ENCODE results near the gene CRACR2A. TPM values are rescaled to one million over a fixed set of nuclear protein-coding genes. Genes with fewer than 3 reads are reported as not detected.
A peak's percentile ranks its signal among the peaks of the same experiment; 100 is the strongest.

Gene CRACR2A
- total RNA-seq, 1 donor from 2014 or later = 4.4 TPM

- H3K27me3 ChIP-seq = no peaks in the 10 kb centered on the region
- TF ChIP-seq POLR2AphosphoS5 (IDR thresholded peaks at IDR 0.05; ENCODE audit: insufficient read depth in 1 of 2, low read depth in 1 of 2) (no peak), POLR2A (IDR thresholded peaks at IDR 0.05) (no peak), CTCF (IDR thresholded peaks at IDR 0.05) (no peak)
Measured at GRCh38 chr12:3761116-3761735, 8.3 kb upstream of the CRACR2A start.

GRCh38 chr12:3759878-3760277, 7.0 kb upstream of the CRACR2A start:
- peak in 1 of 2 donors; percentile 25 for DNase-seq (ENCODE audit: extremely low spot score in 2 of 2)
- intact Hi-C loops (cut with DNase I) = no loop called here
- TF ChIP-seq POLR2A (IDR thresholded peaks at IDR 0.05) (no peak), CTCF (IDR thresholded peaks at IDR 0.05) (no peak), POLR2AphosphoS5 (IDR thresholded peaks at IDR 0.05; ENCODE audit: insufficient read depth in 1 of 2, low read depth in 1 of 2) (no peak)
- H3K4me3 ChIP-seq = no peak overlapping the region
- no peak overlapping the region for H3K27ac ChIP-seq
- H3K9me3 ChIP-seq = no peaks in the 10 kb centered on the region
- H3K27me3 ChIP-seq = no peaks in the 10 kb centered on the region
- H3K4me1 ChIP-seq = no peaks in the 10 kb centered on the region
- H3K36me3 ChIP-seq = no peaks in the 10 kb centered on the region

More at GRCh38 chr12:3761116-3761735, 8.3 kb upstream of the CRACR2A start:
- no peak for DNase-seq (ENCODE audit: extremely low spot score in 2 of 2)
- intact Hi-C loops (cut with DNase I) = no loop called here
- Histone ChIP-seq H3K36me3 (no peaks in the 10 kb centered on the region), H3K9me3 (no peaks in the 10 kb centered on the region), H3K27ac (no peak overlapping the region), H3K4me1 (no peaks in the 10 kb centered on the region), H3K4me3 (no peak overlapping the region)

- DNase-seq (ENCODE audit: extremely low spot score in 2 of 2) = peak in 1 of 2 donors; percentile 22
- Histone ChIP-seq H3K9me3 (no peaks in the 10 kb centered on the region), H3K4me3 (no peak overlapping the region), H3K36me3 (no peaks in the 10 kb centered on the region), H3K4me1 (peaks cover 19% of the 10 kb centered on the region), H3K27me3 (no peaks in the 10 kb centered on the region), H3K27ac (no peak overlapping the region)
- intact Hi-C loops (cut with DNase I) = no loop called here
- no peak for TF ChIP-seq CTCF (IDR thresholded peaks at IDR 0.05)
- no peak for TF ChIP-seq POLR2AphosphoS5 (IDR thresholded peaks at IDR 0.05; ENCODE audit: insufficient read depth in 1 of 2, low read depth in 1 of 2)
- TF ChIP-seq POLR2A (IDR thresholded peaks at IDR 0.05) = no peak
Measured at GRCh38 chr12:3757261-3757660, 4.4 kb upstream of the CRACR2A start.

- H3K4me1 ChIP-seq = peaks cover 23% of the 10 kb centered on the region
- H3K27ac ChIP-seq = no peak overlapping the region
- intact Hi-C loops (cut with DNase I) = no loop called here
- no peak for TF ChIP-seq POLR2AphosphoS5 (IDR thresholded peaks at IDR 0.05; ENCODE audit: insufficient read depth in 1 of 2, low read depth in 1 of 2)
- TF ChIP-seq CTCF (IDR thresholded peaks at IDR 0.05) = no peak
- no peak for TF ChIP-seq POLR2A (IDR thresholded peaks at IDR 0.05)
- no peaks in the 10 kb centered on the region for H3K36me3 ChIP-seq
- peak; percentile 58 to 62 for DNase-seq (ENCODE audit: extremely low spot score in 2 of 2)
- no peaks in the 10 kb centered on the region for H3K27me3 ChIP-seq
- no peak overlapping the region for H3K4me3 ChIP-seq
- no peaks in the 10 kb centered on the region for H3K9me3 ChIP-seq
Measured at GRCh38 chr12:3755898-3756297, 3.0 kb upstream of the CRACR2A start.

- H3K36me3 ChIP-seq = no peaks in the 10 kb centered on the region
- H3K4me1 ChIP-seq = peaks cover 23% of the 10 kb centered on the region
- no peaks in the 10 kb centered on the region for H3K9me3 ChIP-seq
- H3K27me3 ChIP-seq = no peaks in the 10 kb centered on the region
- H3K27ac ChIP-seq = peak overlapping the region; percentile 37
- intact Hi-C loops (cut with DNase I) = no loop called here
- peak; percentile 67 to 84 for DNase-seq (ENCODE audit: extremely low spot score in 2 of 2)
- H3K4me3 ChIP-seq = peak overlapping the region; percentile 47 to 49
- no peak for TF ChIP-seq CTCF (IDR thresholded peaks at IDR 0.05)
- no peak for TF ChIP-seq POLR2AphosphoS5 (IDR thresholded peaks at IDR 0.05; ENCODE audit: insufficient read depth in 1 of 2, low read depth in 1 of 2)
- no peak for TF ChIP-seq POLR2A (IDR thresholded peaks at IDR 0.05)
Measured at GRCh38 chr12:3753544-3754284, 805 bp upstream of the CRACR2A start.
